VCaP (cell line): ENCODE measurements around the gene ARHGAP25.

Source experiments
- H3K27ac ChIP-seq: fragments of 450-650 bp; 2 replicates; pipeline ENCODE4 v1.5.1; 2017
- TF ChIP-seq, protein P1 (sequence below): fragments of 450-650 bp; conservative IDR thresholded peaks from 2 replicates; pipeline ENCODE4 v1.5.1; 2017; ENCODE audit warnings: mild to moderate bottlenecking, moderate library complexity

ARHGAP25 gene

DNA sequence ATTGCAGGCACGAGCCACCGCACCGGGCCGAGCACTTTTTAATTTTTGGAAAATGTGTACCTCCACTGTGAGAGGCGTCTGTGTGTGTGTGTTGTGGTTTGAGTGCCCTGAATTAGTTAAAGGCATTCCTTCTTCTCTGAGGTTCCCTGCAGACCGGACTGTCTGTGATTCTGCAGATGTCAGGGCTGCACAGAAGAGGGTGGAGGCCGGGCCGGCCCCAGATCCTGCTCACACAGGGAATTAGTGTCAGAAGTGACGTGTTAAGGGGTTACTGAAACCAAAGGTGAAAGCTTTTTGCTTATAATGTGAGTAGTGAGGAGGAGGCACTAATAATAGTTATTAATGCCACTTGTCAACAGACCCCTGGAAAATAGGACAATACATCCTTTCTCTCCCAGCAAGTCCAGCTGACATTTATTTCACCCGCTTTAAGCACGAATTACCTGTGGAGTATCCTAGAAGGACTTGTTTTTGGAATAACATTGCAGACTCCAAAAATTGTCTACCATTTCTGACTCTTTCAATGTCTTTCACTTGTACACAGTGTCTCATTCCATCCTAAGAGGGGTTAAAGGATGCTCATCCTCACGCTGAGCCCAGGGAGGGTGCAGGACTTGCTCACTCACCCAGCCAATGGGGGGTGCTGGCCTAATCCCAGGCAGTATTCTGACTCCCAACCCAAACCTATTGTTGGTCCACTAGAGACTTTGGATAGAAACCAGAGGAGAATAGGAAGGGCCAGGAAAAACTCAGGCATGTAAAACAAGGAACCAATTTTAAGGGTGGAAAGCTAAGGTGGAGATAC lies 16.2 kb downstream of the ARHGAP25 start:
- TF ChIP-seq, protein P1, sequence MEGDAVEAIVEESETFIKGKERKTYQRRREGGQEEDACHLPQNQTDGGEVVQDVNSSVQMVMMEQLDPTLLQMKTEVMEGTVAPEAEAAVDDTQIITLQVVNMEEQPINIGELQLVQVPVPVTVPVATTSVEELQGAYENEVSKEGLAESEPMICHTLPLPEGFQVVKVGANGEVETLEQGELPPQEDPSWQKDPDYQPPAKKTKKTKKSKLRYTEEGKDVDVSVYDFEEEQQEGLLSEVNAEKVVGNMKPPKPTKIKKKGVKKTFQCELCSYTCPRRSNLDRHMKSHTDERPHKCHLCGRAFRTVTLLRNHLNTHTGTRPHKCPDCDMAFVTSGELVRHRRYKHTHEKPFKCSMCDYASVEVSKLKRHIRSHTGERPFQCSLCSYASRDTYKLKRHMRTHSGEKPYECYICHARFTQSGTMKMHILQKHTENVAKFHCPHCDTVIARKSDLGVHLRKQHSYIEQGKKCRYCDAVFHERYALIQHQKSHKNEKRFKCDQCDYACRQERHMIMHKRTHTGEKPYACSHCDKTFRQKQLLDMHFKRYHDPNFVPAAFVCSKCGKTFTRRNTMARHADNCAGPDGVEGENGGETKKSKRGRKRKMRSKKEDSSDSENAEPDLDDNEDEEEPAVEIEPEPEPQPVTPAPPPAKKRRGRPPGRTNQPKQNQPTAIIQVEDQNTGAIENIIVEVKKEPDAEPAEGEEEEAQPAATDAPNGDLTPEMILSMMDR, result no peak
- H3K27ac ChIP-seq, result no peak overlapping the region

DNA sequence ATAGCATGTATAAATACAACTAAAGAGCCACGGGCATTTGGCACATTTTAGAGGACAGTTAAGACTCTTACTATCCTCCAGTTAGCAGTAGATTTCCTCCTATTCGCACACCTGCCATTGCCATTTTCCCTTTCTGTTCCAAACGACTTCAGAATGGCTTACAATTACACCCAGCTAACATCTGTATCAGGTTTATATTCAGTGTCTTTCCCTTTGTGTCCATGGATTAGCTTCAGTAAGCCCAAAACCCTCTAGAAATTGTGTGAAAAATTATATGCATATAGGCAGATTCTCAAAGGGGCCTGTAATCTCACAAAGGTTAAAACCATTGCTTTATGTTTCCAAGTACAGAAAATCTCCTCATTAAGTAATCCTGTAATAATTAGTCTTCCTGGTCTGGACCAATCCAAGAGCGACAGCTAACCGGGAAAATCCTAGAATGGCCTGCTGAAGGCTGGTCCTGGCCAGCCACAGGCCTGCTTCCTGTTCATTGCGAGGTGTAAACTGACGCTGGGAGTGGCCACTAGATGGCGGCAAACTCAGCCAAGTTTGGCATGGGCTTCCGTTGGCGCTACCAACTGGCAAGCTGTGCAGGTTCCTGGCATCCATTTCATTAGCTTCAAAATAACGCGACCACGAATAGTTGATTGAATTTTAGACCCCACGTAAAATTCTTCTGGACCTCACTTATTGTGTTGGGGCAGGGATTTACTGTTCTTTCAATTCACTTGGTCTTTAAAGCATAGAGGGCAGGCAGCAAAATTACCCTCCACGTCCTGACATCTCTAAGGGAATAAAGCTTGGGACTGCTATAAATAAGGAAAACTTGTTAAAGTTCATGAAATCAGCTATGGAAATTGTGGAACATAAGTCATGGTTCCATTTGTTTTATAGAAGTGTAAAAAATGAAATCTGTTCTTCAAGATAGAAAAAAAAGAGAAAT lies 17.1 kb downstream of the ARHGAP25 start:
- TF ChIP-seq, protein P1, result peak; percentile 96
- no peak overlapping the region for H3K27ac ChIP-seq

DNA sequence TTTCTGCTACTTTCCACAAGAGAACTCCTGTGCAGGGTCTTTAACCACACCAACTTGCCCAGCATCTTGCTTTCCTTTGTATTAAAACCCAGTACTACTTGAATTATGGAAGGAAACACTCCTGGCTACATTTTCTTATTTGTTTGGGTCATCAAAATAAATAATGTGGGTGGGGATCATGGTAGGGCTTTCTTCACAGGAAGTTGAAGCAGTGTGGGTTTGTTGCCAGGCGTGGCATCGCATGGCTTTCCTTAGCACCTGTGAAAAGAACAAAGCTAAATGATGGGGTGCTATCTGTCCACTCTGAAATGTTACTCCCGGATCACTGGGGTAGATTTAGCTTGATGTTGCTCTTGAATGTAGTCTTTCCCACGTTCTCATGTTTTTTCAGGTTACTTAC lies 18.7 kb downstream of the ARHGAP25 start:
- H3K27ac ChIP-seq, result no peak overlapping the region
- TF ChIP-seq, protein P1, result no peak

DNA sequence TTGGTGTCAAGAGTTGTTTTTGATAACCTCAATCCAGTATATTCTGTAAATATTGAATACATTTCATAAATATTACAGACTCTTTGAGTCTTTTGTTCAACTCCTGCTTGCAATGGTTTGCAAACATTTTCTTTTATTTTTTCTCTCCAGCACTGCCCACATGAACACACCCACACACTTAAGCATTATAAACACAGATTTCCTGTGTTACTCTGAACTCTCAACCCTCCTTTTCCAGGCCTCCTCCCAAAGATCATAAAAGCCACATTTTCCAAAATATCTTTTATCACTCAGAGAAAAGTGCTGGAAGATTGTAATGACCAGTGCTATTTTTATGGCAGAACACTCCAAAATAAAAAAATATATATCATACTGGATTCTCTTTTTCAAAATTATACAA lies 20.5 kb downstream of the ARHGAP25 start:
- TF ChIP-seq, protein P1, result no peak
- H3K27ac ChIP-seq, result no peak overlapping the region

DNA sequence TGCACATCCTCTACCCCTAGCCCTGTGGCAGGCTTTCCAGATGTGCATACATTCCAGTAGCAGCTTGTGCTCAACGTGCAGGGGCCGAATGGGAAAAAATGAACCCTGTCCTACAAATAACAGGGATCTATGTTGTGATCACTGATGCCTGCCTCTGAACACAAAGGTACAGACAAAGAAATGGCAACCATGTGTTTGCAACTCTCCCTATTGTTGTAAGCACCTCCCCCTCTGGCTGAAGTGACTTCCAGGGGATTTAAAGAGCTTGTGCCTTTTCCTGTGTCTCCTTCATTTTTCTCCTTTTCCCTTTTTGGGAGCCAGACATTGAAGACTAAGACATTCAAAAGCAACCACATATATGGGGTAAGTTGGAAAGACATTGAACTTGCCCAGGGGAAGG lies 21.6 kb downstream of the ARHGAP25 start:
- H3K27ac ChIP-seq, result no peak overlapping the region
- TF ChIP-seq, protein P1, result no peak

DNA sequence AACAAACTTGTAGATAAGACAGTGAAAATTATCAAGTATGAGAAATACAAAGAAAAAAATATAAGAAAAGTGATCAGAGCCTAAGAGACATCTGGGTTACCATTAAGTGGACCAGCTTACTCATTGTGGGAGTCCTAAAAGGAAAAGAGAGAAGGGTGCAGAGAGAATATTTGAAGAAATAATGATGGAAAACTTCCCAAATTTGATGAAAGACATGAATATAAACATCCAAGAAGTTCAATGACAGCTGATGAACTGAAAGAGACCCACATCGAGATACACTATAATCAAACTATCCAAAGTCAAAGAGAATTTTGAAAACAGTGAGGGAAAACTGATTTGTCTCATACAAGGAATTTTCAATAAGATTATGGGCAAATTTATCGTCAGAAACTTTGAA lies 22.5 kb downstream of the ARHGAP25 start:
- H3K27ac ChIP-seq, result no peak overlapping the region
- TF ChIP-seq, protein P1, result no peak

DNA sequence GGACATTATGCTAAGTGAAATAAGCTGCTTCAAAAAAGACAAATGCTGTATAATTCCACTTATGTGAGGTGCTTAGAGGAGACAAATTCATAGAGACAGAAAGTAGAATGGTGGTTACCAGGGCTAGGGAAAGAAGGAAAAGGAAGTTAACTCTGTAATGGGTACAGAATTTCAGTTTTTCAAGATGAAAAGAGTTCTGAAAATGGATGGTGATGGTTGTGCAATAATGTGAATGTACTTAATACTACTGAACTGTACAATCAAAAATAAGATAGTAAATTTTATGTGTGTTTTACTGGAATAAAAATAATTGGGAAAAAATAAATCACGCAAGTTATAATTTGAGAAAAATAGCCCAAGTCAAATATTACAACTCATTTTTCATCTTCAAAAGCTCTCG lies 27.5 kb downstream of the ARHGAP25 start:
- TF ChIP-seq, protein P1, result no peak
- no peak overlapping the region for H3K27ac ChIP-seq
